ENCODE measurements around the gene HOXB2. TPM values are rescaled to one million over a fixed set of nuclear protein-coding genes. Genes with fewer than 3 reads are reported as not detected.

The HOXB2 gene
- total RNA-seq, 2 donors from 2014 or later = 4.8 to 5.5 TPM

- peaks cover 4 to 7% of the 10 kb centered on the region in 2 donors for H3K27me3 ChIP-seq
- no peak overlapping the region for H3K4me3 ChIP-seq
- no peaks in the 10 kb centered on the region for H3K9me3 ChIP-seq
- H3K27ac ChIP-seq = peak overlapping the region in 1 of 2 donors; percentile 48
- TF ChIP-seq, protein P1, sequence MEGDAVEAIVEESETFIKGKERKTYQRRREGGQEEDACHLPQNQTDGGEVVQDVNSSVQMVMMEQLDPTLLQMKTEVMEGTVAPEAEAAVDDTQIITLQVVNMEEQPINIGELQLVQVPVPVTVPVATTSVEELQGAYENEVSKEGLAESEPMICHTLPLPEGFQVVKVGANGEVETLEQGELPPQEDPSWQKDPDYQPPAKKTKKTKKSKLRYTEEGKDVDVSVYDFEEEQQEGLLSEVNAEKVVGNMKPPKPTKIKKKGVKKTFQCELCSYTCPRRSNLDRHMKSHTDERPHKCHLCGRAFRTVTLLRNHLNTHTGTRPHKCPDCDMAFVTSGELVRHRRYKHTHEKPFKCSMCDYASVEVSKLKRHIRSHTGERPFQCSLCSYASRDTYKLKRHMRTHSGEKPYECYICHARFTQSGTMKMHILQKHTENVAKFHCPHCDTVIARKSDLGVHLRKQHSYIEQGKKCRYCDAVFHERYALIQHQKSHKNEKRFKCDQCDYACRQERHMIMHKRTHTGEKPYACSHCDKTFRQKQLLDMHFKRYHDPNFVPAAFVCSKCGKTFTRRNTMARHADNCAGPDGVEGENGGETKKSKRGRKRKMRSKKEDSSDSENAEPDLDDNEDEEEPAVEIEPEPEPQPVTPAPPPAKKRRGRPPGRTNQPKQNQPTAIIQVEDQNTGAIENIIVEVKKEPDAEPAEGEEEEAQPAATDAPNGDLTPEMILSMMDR (IDR thresholded peaks at IDR 0.05) = no peak
- DNase-seq (ENCODE audit: low spot score) = no peak
- H3K36me3 ChIP-seq = no peaks in the 10 kb centered on the region
- peaks cover 0 to 22% of the 10 kb centered on the region in 2 donors for H3K4me1 ChIP-seq
Measured at GRCh38 chr17:48553190-48553547, 8.3 kb upstream of the HOXB2 start.

- Histone ChIP-seq H3K36me3 (no peaks in the 10 kb centered on the region), H3K27ac (peak overlapping the region in 1 of 2 donors; percentile 48), H3K9me3 (no peaks in the 10 kb centered on the region), H3K4me3 (no peak overlapping the region), H3K4me1 (peaks cover 0 to 22% of the 10 kb centered on the region in 2 donors), H3K27me3 (peaks cover 4 to 7% of the 10 kb centered on the region in 2 donors)
- no peak for DNase-seq (ENCODE audit: low spot score)
- TF ChIP-seq, protein P1 (IDR thresholded peaks at IDR 0.05) = no peak
Measured at GRCh38 chr17:48552466-48553189, 7.7 kb upstream of the HOXB2 start.

DNA sequence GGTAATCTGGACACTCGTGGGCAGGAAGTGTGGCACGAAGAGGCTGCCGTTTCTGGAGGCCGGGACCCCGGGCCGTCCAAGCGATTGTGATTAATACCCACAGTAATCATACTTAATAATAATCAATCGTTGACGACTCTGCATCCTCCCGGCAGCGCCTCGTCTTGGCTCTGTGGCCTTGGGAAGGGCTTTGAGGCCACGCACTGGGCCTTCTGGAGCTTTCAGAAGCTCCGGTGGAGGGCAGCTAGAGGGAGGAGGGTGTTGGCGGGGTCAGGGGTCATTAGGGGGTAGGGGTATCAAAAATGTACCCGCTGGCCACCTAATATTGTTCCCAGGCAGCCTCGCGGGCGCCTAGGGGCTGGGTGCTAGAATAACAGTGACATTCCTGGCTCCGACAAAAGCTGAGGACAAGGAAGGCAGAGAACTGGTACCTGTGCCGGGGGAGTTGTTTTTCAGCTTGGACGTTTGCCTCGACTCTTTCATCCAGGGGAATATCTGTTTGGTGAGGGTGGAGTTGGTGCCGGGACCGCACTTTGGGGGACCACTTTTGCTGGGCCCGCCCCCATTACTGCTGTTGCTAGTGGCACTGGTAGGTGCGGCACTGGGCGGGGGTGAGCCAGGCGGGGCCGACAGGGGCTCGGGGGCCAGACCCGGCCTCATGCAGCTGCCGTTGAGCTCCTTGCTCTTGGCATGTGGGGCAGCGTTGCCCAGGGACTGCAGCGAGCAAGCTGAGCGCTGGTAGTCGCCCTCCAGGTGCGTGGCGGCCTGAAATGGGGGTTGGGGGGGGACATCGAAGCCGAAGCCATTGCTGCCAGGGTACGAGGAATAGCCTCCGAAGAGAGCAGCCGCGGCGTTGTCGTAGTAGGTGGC, 6.9 kb upstream of the HOXB2 start:
- no peak for DNase-seq (ENCODE audit: low spot score)
- Histone ChIP-seq H3K4me1 (peaks cover 0 to 14% of the 10 kb centered on the region in 2 donors), H3K36me3 (no peaks in the 10 kb centered on the region), H3K27me3 (peaks cover 4 to 7% of the 10 kb centered on the region in 2 donors), H3K9me3 (no peaks in the 10 kb centered on the region), H3K4me3 (no peak overlapping the region), H3K27ac (no peak overlapping the region)
- TF ChIP-seq, protein P1 (IDR thresholded peaks at IDR 0.05) = no peak

DNA sequence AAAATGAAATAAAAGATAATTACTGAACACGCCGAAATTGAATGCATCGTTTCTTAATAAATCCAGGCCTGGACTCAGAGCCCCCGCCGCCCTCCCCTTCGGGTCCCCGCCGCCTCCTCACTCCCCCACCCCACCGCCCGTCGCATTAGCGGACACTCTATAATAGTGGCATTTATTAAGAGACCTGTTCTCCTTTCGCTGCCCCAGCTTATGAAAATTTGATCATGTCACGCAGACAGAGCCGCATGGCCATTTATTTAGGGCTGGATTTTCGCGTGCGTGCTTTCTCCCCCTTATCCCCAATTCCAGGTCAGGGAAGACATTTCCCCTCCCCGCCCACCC, 6.3 kb upstream of the HOXB2 start:
- Histone ChIP-seq H3K36me3 (no peaks in the 10 kb centered on the region), H3K9me3 (no peaks in the 10 kb centered on the region), H3K27me3 (peaks cover 4 to 7% of the 10 kb centered on the region in 2 donors), H3K4me1 (peaks cover 0 to 11% of the 10 kb centered on the region in 2 donors), H3K4me3 (no peak overlapping the region), H3K27ac (no peak overlapping the region)
- DNase-seq (ENCODE audit: low spot score) = no peak
- TF ChIP-seq, protein P1 (IDR thresholded peaks at IDR 0.05) = no peak

GRCh38 chr17:48550502-48551213, 5.7 kb upstream of the HOXB2 start:
- TF ChIP-seq, protein P1 (IDR thresholded peaks at IDR 0.05) = no peak
- Histone ChIP-seq H3K27me3 (peaks cover 4 to 6% of the 10 kb centered on the region in 2 donors), H3K36me3 (no peaks in the 10 kb centered on the region), H3K27ac (no peak overlapping the region), H3K9me3 (no peaks in the 10 kb centered on the region), H3K4me3 (no peak overlapping the region), H3K4me1 (peaks cover 0 to 12% of the 10 kb centered on the region in 2 donors)
- no peak for DNase-seq (ENCODE audit: low spot score)
